GM20431 (cell line): ENCODE data around the gene TMEM208.

Source experiments
- in situ Hi-C: fragments of 300-500 bp; cut with MseI, MboI; formaldehyde crosslinking; loops from one replicate; pipeline ENCODE4 v1.15.0; 2020; ENCODE audit warnings: low sequenced_read_pairs; ENCODE audit not compliant: unreplicated experiment

Gene TMEM208

GRCh38 chr16:67191411-67191994 lies 35.4 kb upstream of the TMEM208 start:
- in situ Hi-C loops: no loop called here

GRCh38 chr16:67191995-67192681 lies 34.8 kb upstream of the TMEM208 start, which contains the start of gene E2F4:
Gene E2F4, plus strand, starts transcription at chr16:67192155. Its CDS starts 73 bp downstream, at chr16:67192228.
- in situ Hi-C loops: no loop called here

- in situ Hi-C loops: no loop called here
These were observed 34.1 kb upstream of the TMEM208 start for GRCh38 chr16:67192781-67193361.

- in situ Hi-C loops: no loop called here
These were observed 33.4 kb upstream of the TMEM208 start for GRCh38 chr16:67193536-67193935.

- in situ Hi-C loops: no loop called here
These were observed 32.7 kb upstream of the TMEM208 start for GRCh38 chr16:67194260-67194659.

- in situ Hi-C loops: no loop called here
These were observed 31.3 kb upstream of the TMEM208 start for GRCh38 chr16:67195676-67196075.

GRCh38 chr16:67196881-67197280 lies 30.0 kb upstream of the TMEM208 start:
- in situ Hi-C loops: no loop called here

- in situ Hi-C loops: no loop called here
These were observed 29.2 kb upstream of the TMEM208 start for GRCh38 chr16:67197704-67198103.

- in situ Hi-C loops: no loop called here
These were observed 28.6 kb upstream of the TMEM208 start for GRCh38 chr16:67198238-67198734.

- in situ Hi-C loops: no loop called here
These were observed 27.7 kb upstream of the TMEM208 start, which contains the start of gene ELMO3 for GRCh38 chr16:67199011-67199807. Gene ELMO3, plus strand, starts transcription at chr16:67199131. Its CDS starts 196 bp downstream, at chr16:67199327.

GRCh38 chr16:67199808-67200198 lies 27.1 kb upstream of the TMEM208 start:
- in situ Hi-C loops: no loop called here

GRCh38 chr16:67200491-67200890 lies 26.4 kb upstream of the TMEM208 start:
- in situ Hi-C loops: no loop called here

- in situ Hi-C loops: no loop called here
These were observed 25.3 kb upstream of the TMEM208 start for GRCh38 chr16:67201411-67202345.

GRCh38 chr16:67202426-67202825 lies 24.5 kb upstream of the TMEM208 start:
- in situ Hi-C loops: no loop called here

- in situ Hi-C loops: no loop called here
These were observed 23.9 kb upstream of the TMEM208 start for GRCh38 chr16:67202956-67203493.

GRCh38 chr16:67204076-67204475 lies 22.9 kb upstream of the TMEM208 start:
- in situ Hi-C loops: no loop called here

GRCh38 chr16:67206129-67206837 lies 20.6 kb upstream of the TMEM208 start:
- in situ Hi-C loops: no loop called here

- in situ Hi-C loops: no loop called here
These were observed 20.1 kb upstream of the TMEM208 start for GRCh38 chr16:67206838-67207248.
